Gastrocnemius medialis (tissue), 4 donors: Measurements from ENCODE around the gene PAM16.

ENCODE experiments used
- POLR2A ChIP-seq, 2 donors: fragments of 450-650 bp; IDR thresholded peaks; one replicate each; pipeline ENCODE4 v1.6.1; 2017; ENCODE audit warnings: antibody characterized with exemption in 2 of 2, mild to moderate bottlenecking in 2 of 2, moderate library complexity in 2 of 2
- TF ChIP-seq, protein P1 (sequence below), 5 experiments: fragments of 450-650 bp in 3 of 5; fragments of 200-600 bp in 2 of 5; sonication (generic) in 2 of 5; IDR thresholded peaks in 4 of 5; conservative IDR thresholded peaks in 1 of 5; 1 replicate in 4 of 5; 2 replicates in 1 of 5; pipeline ENCODE4 v1.5.1; 2016 to 2019; ENCODE audit warnings: antibody characterized with exemption in 5 of 5, mild to moderate bottlenecking in 3 of 5, moderate library complexity in 3 of 5

- TF ChIP-seq, protein P1, sequence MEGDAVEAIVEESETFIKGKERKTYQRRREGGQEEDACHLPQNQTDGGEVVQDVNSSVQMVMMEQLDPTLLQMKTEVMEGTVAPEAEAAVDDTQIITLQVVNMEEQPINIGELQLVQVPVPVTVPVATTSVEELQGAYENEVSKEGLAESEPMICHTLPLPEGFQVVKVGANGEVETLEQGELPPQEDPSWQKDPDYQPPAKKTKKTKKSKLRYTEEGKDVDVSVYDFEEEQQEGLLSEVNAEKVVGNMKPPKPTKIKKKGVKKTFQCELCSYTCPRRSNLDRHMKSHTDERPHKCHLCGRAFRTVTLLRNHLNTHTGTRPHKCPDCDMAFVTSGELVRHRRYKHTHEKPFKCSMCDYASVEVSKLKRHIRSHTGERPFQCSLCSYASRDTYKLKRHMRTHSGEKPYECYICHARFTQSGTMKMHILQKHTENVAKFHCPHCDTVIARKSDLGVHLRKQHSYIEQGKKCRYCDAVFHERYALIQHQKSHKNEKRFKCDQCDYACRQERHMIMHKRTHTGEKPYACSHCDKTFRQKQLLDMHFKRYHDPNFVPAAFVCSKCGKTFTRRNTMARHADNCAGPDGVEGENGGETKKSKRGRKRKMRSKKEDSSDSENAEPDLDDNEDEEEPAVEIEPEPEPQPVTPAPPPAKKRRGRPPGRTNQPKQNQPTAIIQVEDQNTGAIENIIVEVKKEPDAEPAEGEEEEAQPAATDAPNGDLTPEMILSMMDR (IDR thresholded peaks at IDR 0.05 in 4 of 5, conservative IDR thresholded peaks at IDR 0.05 in 1 of 5): no peak
- TF ChIP-seq POLR2A (IDR thresholded peaks at IDR 0.05): no peak
Observed at GRCh38 chr16:4365615-4366014, 14.5 kb upstream of the PAM16 start.
